Neuronal stem cell (in vitro differentiated cells): ENCODE data around the gene CACNA1I.

Experiments
- DNase-seq: peaks from one replicate; pipeline ENCODE4 v3.0.0-alpha.2; 2013; ENCODE audit warnings: low spot score
- H2AFZ ChIP-seq: one replicate; pipeline ENCODE4 v1.6.1; 2013; ENCODE audit warnings: mild to moderate bottlenecking, low read length, inconsistent platforms
- H2AK5ac ChIP-seq: 2 replicates; pipeline ENCODE4 v1.6.1; 2013; ENCODE audit warnings: low read depth, mild to moderate bottlenecking, inconsistent platforms, low read length, moderate library complexity, mixed read lengths
- H2BK120ac ChIP-seq: 2 replicates; pipeline ENCODE4 v1.6.1; 2013; ENCODE audit warnings: low read depth, mild to moderate bottlenecking, inconsistent platforms, low read length, moderate library complexity, mixed read lengths
- H2BK12ac ChIP-seq: one replicate; pipeline ENCODE4 v1.6.1; 2013; ENCODE audit warnings: low read length, inconsistent platforms
- H2BK15ac ChIP-seq: 2 replicates; pipeline ENCODE4 v1.6.1; 2013; ENCODE audit warnings: mild to moderate bottlenecking, low read length, inconsistent platforms, mixed read lengths
- H2BK5ac ChIP-seq: one replicate; pipeline ENCODE4 v1.6.1; 2013; ENCODE audit warnings: inconsistent platforms, mild to moderate bottlenecking, low read length, moderate library complexity
- H3K14ac ChIP-seq: one replicate; pipeline ENCODE4 v1.6.1; 2013; ENCODE audit warnings: low read length, inconsistent platforms
- H3K18ac ChIP-seq: 2 replicates; pipeline ENCODE4 v1.6.1; 2013; ENCODE audit warnings: low read length, inconsistent platforms
- H3K23ac ChIP-seq: 2 replicates; pipeline ENCODE4 v1.6.1; 2013; ENCODE audit warnings: low read depth, mild to moderate bottlenecking, mixed read lengths, low read length, inconsistent platforms; ENCODE audit not compliant: poor library complexity
- H3K27ac ChIP-seq: replicated peaks from 3 replicates; pipeline ENCODE4 v1.5.1; 2013; ENCODE audit warnings: low read length, inconsistent platforms
- H3K27me3 ChIP-seq, 3 experiments: 2 replicates each; pipeline ENCODE4 v1.6.1; 2013; ENCODE audit warnings: low read length in 3 of 3, mild to moderate bottlenecking in 2 of 3, inconsistent platforms in 1 of 3, low read depth in 1 of 3, mixed read lengths in 1 of 3, moderate library complexity in 1 of 3; ENCODE audit not compliant: control insufficient read depth in 3 of 3, insufficient read depth in 3 of 3
- H3K36me3 ChIP-seq, 2 donors: replicated peaks in 1 of 2; 2 replicates each; pipeline ENCODE4 v1.6.1; 2013; ENCODE audit warnings: low read length in 2 of 2; ENCODE audit not compliant: control insufficient read depth in 2 of 2, insufficient read depth in 2 of 2
- H3K4ac ChIP-seq: 2 replicates; pipeline ENCODE4 v1.6.1; 2013; ENCODE audit warnings: inconsistent platforms, mild to moderate bottlenecking, low read length, moderate library complexity
- H3K4me1 ChIP-seq, 2 donors: 1 replicate in 1 of 2; 2 replicates in 1 of 2; pipeline ENCODE4 v1.6.1; 2013; ENCODE audit warnings: low read length in 2 of 2, low read depth in 1 of 2; ENCODE audit not compliant: control insufficient read depth in 2 of 2, insufficient read depth in 1 of 2
- H3K4me2 ChIP-seq: one replicate; pipeline ENCODE4 v1.6.1; 2013; ENCODE audit warnings: mild to moderate bottlenecking, low read length, inconsistent platforms; ENCODE audit not compliant: insufficient read depth, poor library complexity, severe bottlenecking
- H3K4me3 ChIP-seq, 2 donors: 2 replicates each; pipeline ENCODE4 v1.5.1; 2013; ENCODE audit warnings: low read length in 2 of 2, mild to moderate bottlenecking in 2 of 2, inconsistent platforms in 1 of 2, moderate library complexity in 1 of 2
- H3K79me1 ChIP-seq: one replicate; pipeline ENCODE4 v1.6.1; 2013; ENCODE audit warnings: low read depth, mild to moderate bottlenecking, inconsistent platforms, low read length, moderate library complexity
- H3K9ac ChIP-seq: one replicate; pipeline ENCODE4 v1.6.1; 2013; ENCODE audit warnings: mild to moderate bottlenecking, low read depth, low read length, inconsistent platforms; ENCODE audit not compliant: poor library complexity
- H3K9me3 ChIP-seq, 2 donors: replicated peaks in 1 of 2; 2 replicates each; pipeline versions ENCODE3 to v1.6.1; 2013; ENCODE audit warnings: low read length in 2 of 2, mild to moderate bottlenecking in 2 of 2, inconsistent platforms in 1 of 2, low read depth in 1 of 2, mixed read lengths in 1 of 2, moderate library complexity in 1 of 2; ENCODE audit not compliant: control insufficient read depth in 2 of 2, insufficient read depth in 1 of 2
- H4K8ac ChIP-seq: one replicate; pipeline ENCODE4 v1.6.1; 2013; ENCODE audit warnings: low read depth, mild to moderate bottlenecking, inconsistent platforms, low read length, moderate library complexity
- H4K91ac ChIP-seq: one replicate; pipeline ENCODE4 v1.6.1; 2013; ENCODE audit warnings: low read length, low read depth, mild to moderate bottlenecking, inconsistent platforms; ENCODE audit not compliant: poor library complexity
- WGBS, 2 donors: extraction: QIAGEN DNeasy Blood & Tissue Kit; methylation state at CpG; one replicate each; pipeline ENCODE4 v1.1.7; 2013; ENCODE audit warnings: missing lambda C conversion rate in 2 of 2, mixed read lengths in 1 of 2; ENCODE audit not compliant: insufficient read length in 2 of 2, insufficient replicate concordance in 1 of 2; ENCODE audit errors: extremely low coverage in 2 of 2; 5-methylcytosine and 5-hydroxymethylcytosine counted together

The CACNA1I gene

DNA sequence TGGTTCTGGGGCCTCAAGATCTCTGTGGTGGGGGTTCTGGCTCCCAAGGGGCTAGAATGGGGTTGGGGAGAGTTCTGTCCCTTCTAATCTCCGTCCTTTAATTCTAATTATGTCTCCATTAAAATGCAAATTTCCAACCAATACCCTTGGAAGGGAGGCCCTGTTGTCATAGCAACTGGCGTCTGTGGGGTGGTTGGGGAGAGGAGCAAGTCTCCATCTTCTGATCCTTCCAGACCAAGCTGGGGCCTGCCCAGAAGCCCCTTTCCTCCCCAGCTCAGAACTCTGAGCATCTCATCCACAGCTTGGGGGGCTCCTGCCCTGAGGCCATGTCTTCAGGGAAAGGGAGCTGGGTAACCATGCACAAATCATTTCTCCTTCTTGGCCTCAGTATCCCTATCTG, 32.6 kb upstream of the CACNA1I start:
- Histone ChIP-seq H3K4me3 (no peak overlapping the region), H4K91ac (no peak overlapping the region), H3K27me3 (peaks cover 0 to 3% (median 2%) of the 10 kb centered on the region in 3 experiments), H3K18ac (no peak overlapping the region), H3K23ac (no peak overlapping the region), H2AFZ (no peak overlapping the region), H2BK15ac (no peak overlapping the region), H3K4me1 (peaks cover 8 to 12% of the 10 kb centered on the region in 2 donors), H2BK5ac (no peak overlapping the region), H3K79me1 (no peaks in the 10 kb centered on the region), H3K4ac (no peak overlapping the region), H3K9ac (no peak overlapping the region), H3K14ac (no peak overlapping the region), H2AK5ac (no peak overlapping the region), H3K4me2 (no peak overlapping the region), H3K27ac (no peak overlapping the region), H3K36me3 (no peaks in the 10 kb centered on the region), H2BK12ac (no peak overlapping the region), H3K9me3 (no peaks in the 10 kb centered on the region), H4K8ac (no peak overlapping the region), H2BK120ac (no peak overlapping the region)
- no peak for DNase-seq
- WGBS, 2 donors = no CpG with 5 or more reads among the region's 2 CpGs

DNA sequence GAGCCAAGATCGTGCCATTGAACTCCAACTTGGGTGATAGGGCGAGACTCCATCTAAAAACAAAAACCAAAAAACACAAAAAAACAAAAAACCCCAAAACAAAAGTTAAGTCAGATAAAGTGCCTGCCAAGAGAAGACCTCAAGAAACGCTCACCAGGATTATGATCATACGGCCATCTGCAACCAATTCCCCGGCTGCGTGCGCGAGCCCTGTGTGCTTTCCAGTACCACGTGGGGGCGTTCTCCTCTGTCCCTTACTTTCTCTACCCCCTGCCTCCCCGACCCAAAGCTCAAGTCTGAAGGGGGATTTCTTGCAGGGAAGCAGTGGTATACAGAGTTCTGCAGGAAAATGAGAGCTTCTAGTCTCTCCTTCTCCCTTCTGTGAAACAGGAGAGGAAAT, 27.5 kb upstream of the CACNA1I start:
- no CpG with 5 or more reads among the region's 11 CpGs for WGBS, 2 donors

DNA sequence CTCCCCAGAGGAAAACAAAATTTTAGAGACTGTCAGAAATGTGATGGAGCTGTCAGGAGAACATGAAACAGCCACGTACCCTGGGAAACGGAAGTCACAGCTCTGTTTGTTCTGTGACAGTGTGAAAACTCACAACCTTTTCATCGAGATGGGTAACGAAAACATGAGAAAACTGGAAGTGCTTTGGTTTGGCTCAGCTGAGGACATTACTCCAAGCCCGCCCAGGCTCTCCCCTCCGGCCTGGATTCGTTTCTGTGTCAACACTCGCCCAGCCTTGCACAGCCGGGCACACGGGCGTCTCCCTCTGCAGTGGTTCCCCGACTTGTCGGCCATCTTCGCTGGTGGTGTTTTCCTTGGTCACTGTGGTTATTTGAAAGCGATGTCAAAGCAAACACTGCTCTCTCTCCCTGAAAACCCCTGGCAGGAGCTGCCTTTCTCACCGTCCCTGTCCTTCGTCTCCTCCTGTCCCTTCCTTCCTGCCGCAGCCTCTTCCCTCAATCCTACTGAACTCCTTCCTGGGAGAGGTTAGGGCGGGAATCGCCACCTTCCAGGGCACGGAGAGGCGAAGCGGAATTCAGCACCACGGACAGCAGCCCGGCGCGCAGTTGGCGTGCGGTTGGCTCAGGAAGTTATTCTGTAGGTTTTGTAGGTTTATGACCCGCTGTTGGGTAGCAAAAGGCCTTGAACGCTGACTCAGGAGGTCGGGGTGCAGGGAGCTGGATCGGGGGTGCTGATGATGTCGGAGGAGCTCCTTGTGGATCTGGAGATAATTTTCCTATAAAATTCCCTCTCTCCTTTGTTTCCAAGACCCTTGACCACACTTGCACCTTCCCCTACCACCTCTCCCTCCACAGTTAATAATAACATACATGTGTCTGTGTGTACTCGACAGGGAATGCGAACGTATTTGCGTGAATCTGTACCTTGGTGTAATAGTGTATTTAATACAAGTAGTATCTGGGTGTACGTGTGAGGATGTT, 24.9 kb upstream of the CACNA1I start:
- Histone ChIP-seq H2AFZ (no peak overlapping the region), H2BK12ac (no peak overlapping the region), H3K27ac (no peak overlapping the region), H4K91ac (no peak overlapping the region), H3K4me1 (no peaks in the 10 kb centered on the region), H3K23ac (no peak overlapping the region), H3K4ac (no peak overlapping the region), H3K4me3 (no peak overlapping the region), H3K9me3 (no peaks in the 10 kb centered on the region), H3K18ac (no peak overlapping the region), H2AK5ac (no peak overlapping the region), H3K14ac (no peak overlapping the region), H2BK120ac (no peak overlapping the region), H3K4me2 (no peak overlapping the region), H2BK15ac (no peak overlapping the region), H2BK5ac (no peak overlapping the region), H3K27me3 (peaks cover 0 to 33% (median 32%) of the 10 kb centered on the region in 3 experiments), H4K8ac (no peak overlapping the region), H3K9ac (peak overlapping the region; percentile 2), H3K36me3 (no peaks in the 10 kb centered on the region), H3K79me1 (no peaks in the 10 kb centered on the region)
- DNase-seq = peak; percentile 73
- 100% methylated on average over 1 of the region's 39 CpGs; no CpG with 5 or more reads in 1 of the 2 donors for WGBS, 2 donors

More for the DNA sequence above, 27.5 kb upstream of the CACNA1I start:
- H3K4me1 ChIP-seq = no peaks in the 10 kb centered on the region
- H3K14ac ChIP-seq = no peak overlapping the region
- no peak for DNase-seq
- no peak overlapping the region for H2BK12ac ChIP-seq
- H2AFZ ChIP-seq = no peak overlapping the region
- H3K9ac ChIP-seq = no peak overlapping the region
- no peak overlapping the region for H2AK5ac ChIP-seq
- H2BK5ac ChIP-seq = no peak overlapping the region
- no peak overlapping the region for H3K4me3 ChIP-seq
- H3K18ac ChIP-seq = no peak overlapping the region
- peaks cover 0 to 28% (median 17%) of the 10 kb centered on the region in 3 experiments for H3K27me3 ChIP-seq
- H2BK120ac ChIP-seq = no peak overlapping the region
- H4K91ac ChIP-seq = no peak overlapping the region
- no peak overlapping the region for H3K4me2 ChIP-seq
- no peak overlapping the region for H2BK15ac ChIP-seq
- no peak overlapping the region for H4K8ac ChIP-seq
- H3K9me3 ChIP-seq = no peaks in the 10 kb centered on the region
- no peaks in the 10 kb centered on the region for H3K79me1 ChIP-seq
- no peaks in the 10 kb centered on the region for H3K36me3 ChIP-seq
- no peak overlapping the region for H3K27ac ChIP-seq
- H3K23ac ChIP-seq = no peak overlapping the region
- no peak overlapping the region for H3K4ac ChIP-seq

DNA sequence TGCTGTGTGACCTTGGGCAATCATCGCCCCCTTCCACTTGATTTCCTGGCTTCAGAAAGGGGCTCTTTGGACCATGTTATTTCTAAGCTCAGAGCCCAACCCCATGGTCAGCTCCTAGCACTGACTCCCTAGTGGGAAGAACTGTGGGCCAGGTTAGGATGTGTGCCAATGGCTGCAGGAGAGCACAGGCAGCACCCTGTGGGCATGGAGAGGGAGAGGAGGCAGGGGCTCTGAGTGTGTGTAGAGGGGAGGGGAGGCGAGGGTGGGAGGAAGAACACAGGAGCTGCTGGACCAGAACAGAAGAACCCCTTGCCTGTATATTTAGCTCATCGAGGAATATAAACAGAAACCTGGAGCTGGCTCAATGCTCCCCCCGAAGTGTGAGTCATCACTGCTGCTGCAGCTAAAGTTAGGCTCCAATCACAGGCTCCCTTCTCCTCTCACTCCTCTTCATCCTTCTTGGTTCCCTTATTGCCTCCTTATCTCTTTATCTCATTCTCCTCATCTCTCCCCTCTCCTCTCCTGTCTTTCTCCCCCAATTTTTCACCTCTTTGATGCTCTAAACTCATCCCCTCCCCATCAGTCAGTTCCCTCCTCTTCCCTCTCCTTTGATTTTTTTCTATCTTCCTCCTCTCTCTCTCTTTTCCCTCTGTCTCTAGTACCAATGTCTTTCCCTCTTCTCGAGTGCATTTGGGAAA, 23.5 kb upstream of the CACNA1I start:
- H3K27ac ChIP-seq = no peak overlapping the region
- no peak overlapping the region for H2BK5ac ChIP-seq
- H3K4ac ChIP-seq = no peak overlapping the region
- H3K36me3 ChIP-seq = no peaks in the 10 kb centered on the region
- no peak overlapping the region for H3K9ac ChIP-seq
- no peak overlapping the region for H2BK15ac ChIP-seq
- H2BK12ac ChIP-seq = no peak overlapping the region
- H3K79me1 ChIP-seq = no peaks in the 10 kb centered on the region
- H2BK120ac ChIP-seq = no peak overlapping the region
- no peak overlapping the region for H2AFZ ChIP-seq
- peaks cover 0 to 39% (median 33%) of the 10 kb centered on the region in 3 experiments for H3K27me3 ChIP-seq
- no peak overlapping the region for H3K23ac ChIP-seq
- H3K9me3 ChIP-seq = no peaks in the 10 kb centered on the region
- H3K14ac ChIP-seq = no peak overlapping the region
- H3K18ac ChIP-seq = no peak overlapping the region
- H4K8ac ChIP-seq = no peak overlapping the region
- WGBS, 2 donors = no CpG with 5 or more reads among the region's 5 CpGs
- DNase-seq = no peak
- no peak overlapping the region for H4K91ac ChIP-seq
- H3K4me1 ChIP-seq = no peaks in the 10 kb centered on the region
- peak overlapping the region in 1 of 2 donors; percentile 55 for H3K4me3 ChIP-seq
- no peak overlapping the region for H2AK5ac ChIP-seq
- H3K4me2 ChIP-seq = no peak overlapping the region
